ENCODE data around the gene CMTM3.
"Not testable (repeated sequence)": the region's sequence is repeated elsewhere in the genome, so short reads cannot be mapped to it uniquely, and the experiment has no call there.

The CMTM3 gene

DNA sequence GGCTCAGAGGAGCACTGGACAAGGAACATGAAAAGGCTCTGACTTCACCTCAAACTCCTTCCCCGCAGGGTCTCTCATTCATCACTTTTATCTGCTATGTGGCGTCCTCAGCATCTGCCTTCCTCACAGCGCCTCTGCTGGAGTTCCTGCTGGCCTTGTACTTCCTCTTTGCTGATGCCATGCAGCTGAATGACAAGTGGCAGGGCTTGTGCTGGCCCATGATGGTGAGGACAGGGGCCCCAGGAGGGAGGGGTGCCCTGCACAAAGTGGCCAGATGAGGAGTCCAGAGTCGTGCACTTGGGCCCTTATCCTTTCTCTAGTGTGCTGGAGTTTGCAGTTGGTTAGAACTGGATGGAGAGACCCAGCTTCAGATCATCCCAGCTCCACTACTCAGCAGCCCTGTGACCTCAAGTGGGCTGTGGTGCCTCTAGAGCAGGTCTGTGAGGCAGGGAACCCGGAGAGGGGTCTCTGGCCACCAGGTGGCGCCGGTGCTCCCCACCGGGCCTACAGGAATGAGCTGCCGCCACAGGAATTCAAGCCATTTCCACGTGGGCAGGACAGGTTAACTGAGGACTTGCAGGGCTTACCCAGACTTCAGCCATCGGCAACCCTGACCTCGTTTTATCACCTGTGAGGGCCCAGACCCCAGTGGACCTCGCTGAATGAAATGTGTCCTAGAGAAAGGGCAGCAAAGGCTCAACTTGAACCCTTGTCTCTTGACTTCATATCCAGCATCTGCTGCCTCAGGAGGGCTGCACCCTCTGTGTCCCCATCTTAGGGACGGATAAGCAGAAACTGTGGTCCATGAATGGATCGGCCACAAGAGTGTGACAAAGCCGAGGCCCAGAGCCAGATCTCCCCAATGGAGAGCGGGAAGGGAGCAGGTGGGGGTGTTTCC is 4.0 kb downstream of the CMTM3 start:
- peak; percentile 84 to 89 for DNase-seq (ENCODE audit: low read depth in 2 of 2)

DNA sequence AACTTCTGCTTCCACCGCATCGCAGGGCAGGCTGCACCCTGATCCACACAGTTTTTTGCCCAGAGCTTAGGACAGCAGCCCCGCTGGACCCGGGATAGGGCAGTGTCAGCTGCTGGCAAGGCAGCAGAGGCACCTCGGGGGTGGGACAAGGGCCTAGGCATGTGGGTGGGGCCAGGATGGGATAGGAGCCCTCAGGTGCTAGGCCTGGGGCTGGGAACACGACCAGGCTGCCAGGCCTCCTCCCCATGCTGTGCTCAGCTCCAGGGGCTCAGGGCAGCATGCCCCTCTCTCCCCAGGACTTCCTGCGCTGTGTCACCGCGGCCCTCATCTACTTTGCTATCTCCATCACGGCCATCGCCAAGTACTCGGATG is 4.6 kb downstream of the CMTM3 start:
- DNase-seq (ENCODE audit: low read depth in 2 of 2) = no peak

DNA sequence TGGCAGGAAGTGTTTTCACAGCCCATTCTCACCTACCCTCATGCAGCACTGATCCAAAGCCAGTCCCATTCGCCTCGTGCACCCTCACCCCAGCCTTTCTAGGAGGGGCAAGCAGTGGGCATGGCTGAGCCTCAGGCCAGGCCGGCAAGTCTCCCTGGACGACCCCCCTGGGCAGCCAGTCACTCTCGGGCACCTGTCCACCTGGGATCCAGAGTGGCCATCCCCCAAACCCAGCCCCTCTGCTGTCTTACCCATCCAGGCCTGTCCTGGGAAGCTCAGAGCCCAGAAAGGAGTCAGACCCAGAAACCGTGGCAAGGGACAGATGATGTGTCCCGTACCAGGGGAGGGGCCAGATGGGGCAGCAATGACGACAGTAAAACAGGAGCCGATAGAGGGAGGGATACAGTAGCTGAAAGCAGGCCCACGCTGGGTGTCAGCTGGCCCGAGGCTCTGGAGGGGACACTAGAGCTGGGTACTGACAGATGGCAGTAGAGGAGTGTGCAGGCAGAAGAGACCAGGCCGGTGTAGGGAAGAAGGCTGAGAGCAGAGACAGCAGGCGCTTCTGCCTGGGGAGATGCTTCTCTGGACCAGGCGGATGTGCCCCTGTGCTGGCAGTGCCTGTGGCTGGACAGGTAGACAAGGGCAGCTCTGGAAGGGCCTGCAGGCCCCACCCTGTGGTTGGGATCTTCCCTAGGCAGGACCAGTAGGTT is 5.8 kb downstream of the CMTM3 start:
- DNase-seq (ENCODE audit: low read depth in 2 of 2) = no peak

DNA sequence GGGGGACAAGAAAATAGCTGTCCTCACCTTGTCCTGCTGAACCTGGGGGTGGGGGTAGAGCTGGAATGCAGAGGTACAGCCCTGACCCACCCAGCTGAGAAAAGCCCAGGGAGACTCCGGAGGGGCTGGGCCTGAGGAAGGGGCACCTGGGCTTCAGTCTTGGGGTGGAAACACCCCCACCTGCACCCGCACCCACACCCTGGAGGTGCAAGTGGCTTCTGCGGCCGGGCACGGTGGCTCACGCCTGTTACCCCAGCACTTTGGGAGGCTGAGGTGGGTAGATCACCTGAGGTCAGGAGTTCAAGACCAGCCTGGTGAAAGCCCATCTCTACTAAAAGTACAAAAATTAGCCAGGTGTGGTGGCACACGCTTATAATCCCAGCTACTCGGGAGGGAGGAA is 7.4 kb downstream of the CMTM3 start:
- DNase-seq (ENCODE audit: low read depth in 2 of 2) = not testable (repeated sequence)

DNA sequence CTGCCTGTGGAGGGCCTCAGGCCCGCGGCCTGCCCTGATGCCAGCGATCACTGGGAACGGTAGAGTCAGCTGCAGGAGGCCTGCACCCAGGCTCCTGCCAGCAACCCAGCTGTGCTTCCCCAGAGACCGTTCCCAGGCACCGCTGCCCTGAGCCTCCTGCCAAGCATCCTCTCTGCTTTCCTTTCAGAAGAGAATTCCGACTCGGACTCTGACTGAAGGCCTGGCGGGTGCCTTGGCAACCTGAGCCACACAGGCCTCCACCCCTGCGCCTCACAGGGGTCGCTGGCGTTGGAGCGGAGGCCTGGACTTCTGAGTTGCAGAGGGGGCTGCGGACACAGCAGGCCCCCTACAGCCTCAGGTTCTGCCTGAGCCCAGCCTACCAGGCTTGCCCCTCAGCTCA is 7.9 kb downstream of the CMTM3 start:
- DNase-seq (ENCODE audit: low read depth in 2 of 2) = no peak

DNA sequence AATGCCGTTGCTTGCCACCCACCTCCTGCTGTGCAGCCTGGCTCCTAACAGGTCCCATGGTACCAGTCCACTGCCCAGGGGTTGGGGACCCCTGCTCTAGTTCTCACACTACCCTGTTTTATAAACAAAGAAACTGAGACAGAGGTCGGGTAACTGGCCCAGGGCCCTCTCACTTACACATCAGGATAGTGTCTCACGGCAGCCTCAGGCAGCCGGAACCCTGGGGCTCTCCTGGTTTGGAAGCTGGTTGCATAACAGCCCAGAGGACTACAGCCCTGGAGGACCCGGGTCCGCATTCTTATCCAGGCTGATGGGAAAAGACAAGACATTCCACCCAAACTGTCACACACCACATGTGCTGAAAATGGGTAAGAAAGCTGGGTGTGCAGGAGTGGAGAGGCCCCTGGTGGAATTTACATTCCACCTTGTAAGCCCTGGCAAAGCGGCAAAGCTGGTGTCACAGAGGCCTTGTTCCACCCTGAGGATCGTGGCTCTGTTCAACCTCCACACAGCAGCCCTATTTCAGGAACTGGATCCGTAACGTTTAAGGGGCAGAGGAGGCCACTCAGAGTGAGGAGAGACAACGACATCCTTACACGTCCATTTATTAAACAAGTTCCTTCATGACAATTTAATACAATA is 9.8 kb downstream of the CMTM3 start:
- no peak for DNase-seq (ENCODE audit: low read depth in 2 of 2)

DNA sequence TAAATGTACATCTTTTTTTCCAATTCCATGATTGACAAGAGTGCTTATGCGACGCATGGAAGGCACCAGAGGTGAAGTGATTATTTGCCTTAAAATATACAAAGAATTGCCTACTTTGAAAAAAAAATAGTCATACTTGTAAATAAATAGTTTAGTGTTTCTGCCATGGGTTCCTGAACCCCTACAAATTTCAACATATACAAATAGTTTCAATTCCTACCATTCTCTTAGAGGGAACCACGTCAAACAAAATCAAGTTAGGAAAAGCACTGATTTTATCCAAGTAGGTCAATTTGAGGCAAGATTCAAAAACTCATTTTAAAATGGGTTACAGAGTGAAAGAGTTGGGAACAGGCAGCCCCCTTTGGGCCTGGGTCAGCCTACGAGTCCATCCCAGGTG is 11.7 kb downstream of the CMTM3 start:
- DNase-seq (ENCODE audit: low read depth in 2 of 2) = no peak

DNA sequence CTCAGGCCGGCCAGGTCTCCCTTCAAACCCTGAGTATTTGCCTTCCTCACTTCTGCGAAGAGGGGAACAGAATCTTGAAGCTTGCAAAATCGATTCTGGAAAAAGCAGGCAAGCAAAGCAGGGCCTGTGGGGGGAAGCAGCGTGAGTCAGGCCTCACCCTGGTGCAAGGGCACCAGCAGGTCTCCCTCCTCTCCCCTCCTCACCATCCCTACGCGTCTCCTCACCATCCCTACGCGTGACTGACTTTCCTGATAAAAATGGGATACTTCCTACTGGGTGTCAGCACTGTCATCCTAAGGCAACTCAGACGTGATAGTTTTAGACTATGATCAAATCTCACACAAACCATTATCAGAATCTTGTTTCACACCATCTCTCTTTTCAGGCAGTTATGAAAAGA is 12.1 kb downstream of the CMTM3 start:
- no peak for DNase-seq (ENCODE audit: low read depth in 2 of 2)

DNA sequence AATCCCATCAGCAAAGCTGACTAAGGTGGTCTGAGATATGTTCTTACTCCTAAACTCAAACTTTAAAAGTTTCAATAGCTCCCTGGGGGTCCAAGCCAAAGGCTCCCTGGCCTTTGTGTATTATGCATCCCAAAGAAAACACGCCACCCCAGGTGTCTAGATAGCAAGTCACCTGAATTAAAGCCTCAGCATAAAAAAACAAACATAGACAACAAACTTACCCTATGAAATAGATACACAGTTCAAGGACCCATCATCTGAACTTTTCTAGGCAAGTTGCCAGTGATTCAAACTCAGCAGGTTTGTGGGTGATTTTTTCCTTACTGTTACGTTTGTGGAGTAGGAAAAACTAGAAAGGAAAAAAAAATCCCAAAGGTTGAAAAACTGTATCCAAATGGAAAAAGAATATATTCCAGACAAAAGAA is 12.5 kb downstream of the CMTM3 start:
- no peak for DNase-seq (ENCODE audit: low read depth in 2 of 2)

DNA sequence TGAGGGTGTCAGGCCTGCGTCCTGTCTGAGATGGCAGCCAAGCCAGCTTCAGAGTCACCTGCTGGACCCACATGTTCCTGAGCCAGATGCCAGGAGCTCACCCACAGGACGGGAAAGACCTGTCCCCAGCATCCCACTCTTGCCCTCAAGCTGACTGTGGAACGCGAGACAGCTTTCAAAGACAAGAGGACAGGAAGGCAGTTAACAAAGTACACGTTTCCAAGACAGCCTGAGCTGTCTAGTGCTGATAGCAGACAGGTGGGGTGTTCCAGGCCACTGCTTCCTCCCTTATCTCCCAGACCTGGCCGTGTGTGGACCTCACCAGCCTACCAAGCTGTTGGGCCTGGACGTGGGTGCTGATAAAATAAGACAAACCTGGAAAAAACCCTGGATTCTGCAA is 13.2 kb downstream of the CMTM3 start:
- no peak for DNase-seq (ENCODE audit: low read depth in 2 of 2)

DNA sequence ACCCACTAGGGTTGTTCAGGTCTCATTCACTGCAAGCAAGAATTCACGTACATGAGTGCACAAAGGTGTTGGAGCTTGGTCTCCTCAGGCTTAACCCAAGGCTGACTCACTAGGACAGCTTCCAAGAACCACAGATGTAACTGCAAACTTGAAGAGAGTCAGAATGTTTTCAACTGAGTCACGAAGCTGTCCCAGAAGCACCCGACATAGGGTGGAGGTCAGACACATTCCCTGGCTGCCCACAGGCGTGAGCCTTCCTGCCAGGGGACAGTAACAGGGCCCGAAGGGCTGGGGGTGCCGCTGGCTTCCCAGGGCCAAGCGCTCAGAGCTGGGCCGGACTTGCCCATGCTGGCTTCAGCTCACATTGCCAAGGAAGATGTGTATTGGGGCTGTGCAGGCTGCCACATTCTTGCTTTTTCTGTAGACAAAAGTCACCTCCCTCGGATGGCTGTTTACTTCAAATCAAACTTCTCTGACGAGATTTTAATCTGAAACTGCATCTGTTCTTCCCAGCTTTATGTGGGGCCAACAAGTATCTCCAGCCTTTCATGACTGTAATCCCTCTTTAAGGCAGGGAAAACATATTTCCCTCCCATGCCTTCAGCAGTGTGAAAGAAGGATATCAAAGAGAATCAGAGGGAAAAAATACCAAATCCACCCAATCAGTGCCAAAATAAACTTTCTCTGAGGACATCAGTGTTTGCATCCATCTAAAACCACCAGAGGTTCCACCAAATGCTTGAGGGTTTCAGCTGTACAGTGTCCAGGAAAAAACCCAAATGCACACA is 14.3 kb downstream of the CMTM3 start:
- no peak for DNase-seq (ENCODE audit: low read depth in 2 of 2)

DNA sequence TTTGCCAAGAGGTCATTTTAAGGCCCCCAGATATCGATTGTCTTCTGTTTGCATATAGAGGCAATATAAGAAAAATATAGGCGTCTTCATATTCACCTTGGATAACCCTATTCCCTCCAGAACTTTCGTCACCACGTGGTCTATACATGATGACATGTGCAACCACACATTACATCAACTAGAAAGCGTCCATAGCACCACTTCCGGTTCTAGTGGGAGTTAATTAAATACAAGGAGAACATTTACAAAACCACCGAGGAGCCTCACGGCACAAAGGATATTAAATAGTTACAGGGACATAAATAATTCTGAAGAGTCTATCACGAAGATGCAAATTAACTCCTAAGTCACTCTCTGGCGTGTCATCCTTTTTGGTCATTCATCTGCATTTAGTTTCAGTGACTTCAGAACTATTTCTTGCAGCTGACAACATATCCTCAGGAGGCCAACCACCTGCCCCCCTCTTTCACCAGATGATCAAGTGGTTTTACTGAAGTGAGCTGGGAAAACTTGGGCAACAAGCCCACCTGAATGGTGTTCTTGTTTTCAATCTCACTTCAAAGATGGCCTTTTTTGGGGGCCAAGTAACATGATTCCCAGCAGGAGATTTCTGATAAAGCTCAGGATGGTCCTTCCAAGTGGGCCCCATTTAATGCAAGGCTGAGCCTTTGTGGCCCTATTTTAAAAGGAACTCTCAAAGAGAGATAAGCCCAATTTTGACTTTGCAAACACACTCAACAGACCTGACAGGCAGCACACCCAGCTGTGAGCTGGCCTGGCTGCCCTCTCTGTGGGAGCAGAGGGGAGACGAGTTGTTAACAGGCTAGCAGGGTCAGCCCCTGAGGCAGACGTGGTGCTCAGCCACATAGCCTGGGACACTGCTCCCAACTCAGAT is 15.3 kb downstream of the CMTM3 start:
- DNase-seq (ENCODE audit: low read depth in 2 of 2) = no peak

DNA sequence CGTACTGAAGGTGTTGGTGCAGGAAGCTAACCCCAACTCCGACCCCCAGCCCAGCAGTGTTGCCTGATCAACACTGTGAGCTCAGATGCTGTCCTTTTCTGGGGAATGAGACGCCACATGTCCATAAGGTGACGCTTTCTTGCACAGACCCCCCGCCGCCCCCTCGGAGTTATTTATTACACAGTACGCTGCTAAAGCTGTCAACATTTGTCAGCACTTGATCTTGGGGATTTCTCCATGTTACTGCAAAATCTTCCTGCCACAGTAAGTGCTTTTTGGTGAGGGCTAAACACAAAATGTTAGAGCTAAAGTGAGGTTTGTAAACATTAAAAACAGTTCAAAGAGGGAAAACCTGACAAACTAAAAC is 15.9 kb downstream of the CMTM3 start:
- DNase-seq (ENCODE audit: low read depth in 2 of 2) = no peak

DNA sequence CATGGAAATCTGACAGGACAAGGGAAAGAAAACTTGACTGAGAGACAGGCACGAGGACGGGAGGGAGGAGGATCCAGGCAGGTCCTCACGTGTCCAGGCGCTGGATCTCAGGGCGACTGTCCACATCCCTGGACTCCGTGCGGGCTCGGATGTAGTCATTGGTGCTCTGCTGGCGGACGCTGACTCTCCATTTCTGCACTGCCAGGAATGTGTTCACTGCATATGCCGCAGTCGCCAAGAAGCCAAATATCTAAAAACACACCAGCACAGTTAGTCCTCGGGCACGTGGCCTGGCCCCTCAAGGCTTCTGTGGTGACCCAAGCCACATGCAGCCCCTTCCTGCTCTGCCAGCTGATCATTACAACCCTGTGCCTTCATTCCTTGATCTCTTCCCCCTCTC is 17.5 kb downstream of the CMTM3 start:
- DNase-seq (ENCODE audit: low read depth in 2 of 2) = no peak

DNA sequence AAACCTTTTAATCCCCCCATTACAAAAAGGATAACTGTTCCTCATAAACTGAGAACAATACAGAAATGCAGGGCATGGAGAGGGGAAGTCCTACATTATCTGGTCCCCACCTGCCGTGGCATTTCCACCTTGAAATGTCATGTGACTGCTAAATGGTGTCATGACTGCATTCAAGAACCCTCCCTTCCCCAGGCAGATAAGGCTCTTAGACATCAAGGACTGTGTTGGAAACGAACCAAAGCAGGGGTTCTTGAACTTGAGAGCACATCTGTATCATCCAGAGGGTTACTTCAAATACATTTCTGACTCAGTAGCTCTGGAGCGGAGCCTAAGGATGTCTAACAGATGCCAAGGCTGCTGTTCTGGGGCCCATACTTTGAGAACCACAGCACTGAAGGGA is 18.4 kb downstream of the CMTM3 start:
- DNase-seq (ENCODE audit: low read depth in 2 of 2) = no peak

DNA sequence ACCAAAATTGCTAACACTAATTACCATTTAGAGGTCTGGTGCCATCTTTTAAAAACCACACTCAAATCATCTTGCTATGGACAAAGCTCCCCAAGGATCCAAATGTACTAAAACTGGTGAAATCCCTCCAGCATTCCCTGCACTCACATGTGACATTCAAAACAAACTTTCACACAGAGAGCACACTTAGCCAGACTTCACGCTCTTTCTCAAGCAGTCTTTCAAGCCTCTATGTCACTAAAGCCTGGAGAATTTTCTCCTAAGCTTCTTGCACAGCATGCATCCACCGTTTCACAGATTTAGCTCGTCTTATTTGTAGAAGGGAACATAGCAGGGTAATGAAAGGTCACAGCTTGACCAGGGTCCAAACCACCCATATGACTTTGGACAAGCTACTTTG is 19.3 kb downstream of the CMTM3 start:
- no peak for DNase-seq (ENCODE audit: low read depth in 2 of 2)

DNA sequence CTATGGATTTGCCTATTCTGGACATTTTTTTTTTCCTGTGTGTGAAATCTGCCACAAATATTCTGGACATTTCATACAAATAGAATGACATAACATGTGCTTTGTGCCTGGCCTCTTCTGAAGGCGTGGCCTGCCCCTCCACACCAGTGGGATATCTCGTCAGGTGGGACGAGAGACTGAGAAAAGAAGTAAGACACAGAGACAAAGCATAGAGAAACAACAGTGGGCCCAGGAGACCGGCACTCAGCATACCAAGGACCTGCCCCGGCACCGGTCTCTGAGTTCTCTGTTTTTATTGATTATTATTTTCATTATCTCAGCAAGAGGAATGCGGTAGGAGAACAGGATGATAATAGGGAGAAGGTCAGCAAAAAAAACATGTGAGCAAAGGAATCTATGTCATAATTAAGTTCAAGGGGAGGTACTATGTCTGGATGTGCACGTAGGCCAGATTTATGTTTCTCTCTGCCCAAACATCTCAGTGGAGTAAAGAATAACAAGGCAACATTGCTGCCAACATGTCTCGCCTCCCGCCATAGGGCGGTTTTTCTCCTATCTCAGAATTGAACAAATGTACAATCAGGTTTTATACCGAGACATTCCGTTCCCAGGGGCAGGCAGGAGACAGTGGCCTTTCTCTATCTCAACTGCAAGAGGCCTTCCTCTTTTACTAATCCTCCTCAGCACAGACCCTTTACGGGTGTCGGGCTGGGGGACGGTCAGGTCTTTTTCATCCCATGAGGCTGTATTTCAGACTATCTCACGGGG is 23.3 kb downstream of the CMTM3 start:
- not testable (repeated sequence) for DNase-seq (ENCODE audit: low read depth in 2 of 2)

DNA sequence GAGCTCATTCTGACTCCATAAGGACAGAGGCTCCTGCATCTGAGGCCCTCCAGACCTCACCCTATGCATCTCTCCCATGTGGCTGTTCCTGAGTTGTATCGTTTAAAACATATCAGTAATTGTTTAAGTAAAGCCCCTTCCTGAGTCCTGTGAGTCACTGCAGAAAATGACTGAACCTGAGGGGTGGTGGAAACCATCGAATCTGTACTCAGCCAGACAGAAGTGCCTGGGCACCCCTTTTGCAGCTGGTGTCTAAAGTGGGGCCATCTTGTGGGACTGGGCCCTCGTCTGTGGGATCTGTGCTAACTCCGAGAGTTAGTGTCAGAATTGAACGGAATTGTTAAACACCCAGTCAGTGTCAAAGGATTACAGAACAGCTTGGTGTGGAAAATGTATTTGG is 25.4 kb downstream of the CMTM3 start:
- DNase-seq (ENCODE audit: low read depth in 2 of 2) = no peak

DNA sequence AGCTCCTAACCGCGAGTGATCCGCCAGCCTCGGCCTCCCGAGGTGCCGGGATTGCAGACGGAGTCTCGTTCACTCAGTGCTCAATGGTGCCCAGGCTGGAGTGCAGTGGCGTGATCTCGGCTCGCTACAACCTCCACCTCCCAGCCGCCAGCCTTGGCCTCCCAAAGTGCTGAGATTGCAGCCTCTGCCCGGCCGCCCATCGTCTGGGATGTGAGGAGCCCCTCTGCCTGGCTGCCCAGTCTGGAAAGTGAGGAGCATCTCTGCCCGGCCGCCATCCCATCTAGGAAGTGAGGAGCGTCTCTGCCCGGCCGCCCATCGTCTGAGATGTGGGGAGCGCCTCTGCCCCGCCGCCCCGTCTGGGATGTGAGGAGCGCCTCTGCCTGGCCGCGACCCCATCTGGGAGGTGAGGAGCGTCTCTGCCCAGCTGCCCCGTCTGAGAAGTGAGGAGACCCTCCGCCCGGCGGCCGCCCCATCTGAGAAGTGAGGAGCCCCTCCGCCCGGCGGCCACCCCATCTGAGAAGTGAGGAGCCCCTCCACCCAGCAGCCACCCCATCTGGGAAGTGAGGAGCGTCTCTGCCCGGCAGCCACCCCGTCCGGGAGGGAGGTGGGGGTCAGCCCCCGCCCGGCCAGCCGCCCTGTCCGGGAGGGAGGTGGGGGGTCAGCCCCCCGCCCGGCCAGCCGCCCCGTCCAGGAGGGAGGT is 26.2 kb downstream of the CMTM3 start:
- DNase-seq (ENCODE audit: low read depth in 2 of 2) = not testable (repeated sequence)

DNA sequence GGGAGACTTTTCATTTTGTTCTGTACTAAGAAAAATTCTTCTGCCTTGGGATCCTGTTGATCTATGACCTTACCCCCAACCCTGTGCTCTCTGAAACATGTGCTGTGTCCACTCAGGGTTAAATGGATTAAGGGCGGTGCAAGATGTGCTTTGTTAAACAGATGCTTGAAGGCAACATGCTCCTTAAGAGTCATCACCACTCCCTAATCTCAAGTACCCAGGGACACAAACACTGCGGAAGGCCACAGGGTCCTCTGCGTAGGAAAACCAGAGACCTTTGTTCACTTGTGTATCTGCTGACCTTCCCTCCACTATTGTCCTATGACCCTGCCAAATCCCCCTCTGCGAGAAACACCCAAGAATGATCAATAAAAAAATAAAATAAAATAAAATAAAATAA is 27.1 kb downstream of the CMTM3 start:
- DNase-seq (ENCODE audit: low read depth in 2 of 2) = not testable (repeated sequence)

Measured in stimulated activated CD4-positive, alpha-beta T cell treated with anti-CD3 and anti-CD28 coated beads, Interleukin-1b, Interleukin-23, amount 100 ng/mL, for 4 hours (primary cell).